Smooth muscle cell (in vitro differentiated cells): Measurements from ENCODE around the gene CUTC. TPM values are rescaled to one million over a fixed set of nuclear protein-coding genes. Genes with fewer than 3 reads are reported as not detected.
"Not testable (repeated sequence)": the region's sequence is repeated elsewhere in the genome, so short reads cannot be mapped to it uniquely, and the experiment has no call there.

Experiments
- DNase-seq: peaks from one replicate; lab custom pipeline; 2025; ENCODE audit not compliant: unreplicated experiment; lab: John Stamatoyannopoulos, UW
- H2AFZ ChIP-seq: fragments of 200-600 bp; sonication (generic); 2 replicates; pipeline ENCODE4 v1.6.0; 2016; ENCODE audit warnings: antibody characterized with exemption, low read depth, mild to moderate bottlenecking
- H3F3A ChIP-seq: fragments of 200-600 bp; sonication (generic); 2 replicates; pipeline ENCODE4 v1.6.0; 2017; ENCODE audit warnings: antibody characterized with exemption, low read depth
- H3K27ac ChIP-seq: fragments of 200-600 bp; sonication (generic); 2 replicates; pipeline ENCODE4 v1.5.1; 2016; ENCODE audit warnings: low read depth, mild to moderate bottlenecking
- H3K27me3 ChIP-seq: fragments of 200-600 bp; sonication (generic); 2 replicates; pipeline ENCODE4 v1.6.1; 2016; ENCODE audit warnings: low read depth, mild to moderate bottlenecking
- H3K36me3 ChIP-seq: fragments of 200-600 bp; sonication (generic); 2 replicates; pipeline ENCODE4 v1.5.1; 2016; ENCODE audit warnings: low read depth
- H3K4me1 ChIP-seq: fragments of 200-600 bp; sonication (generic); 2 replicates; pipeline ENCODE4 v1.5.1; 2016; ENCODE audit warnings: low read depth
- H3K4me2 ChIP-seq: fragments of 200-600 bp; sonication (generic); 2 replicates; pipeline ENCODE4 v1.6.0; 2016; ENCODE audit warnings: mild to moderate bottlenecking
- H3K4me3 ChIP-seq: fragments of 200-600 bp; sonication (generic); 2 replicates; pipeline ENCODE4 v1.5.1; 2016; ENCODE audit warnings: mild to moderate bottlenecking
- H3K79me2 ChIP-seq: fragments of 200-600 bp; sonication (generic); 2 replicates; pipeline ENCODE4 v1.6.0; 2016; ENCODE audit warnings: low read depth, mild to moderate bottlenecking
- H3K9ac ChIP-seq: fragments of 200-600 bp; sonication (generic); 2 replicates; pipeline ENCODE4 v1.6.0; 2016; ENCODE audit warnings: low read depth
- H3K9me3 ChIP-seq: fragments of 200-600 bp; sonication (generic); replicated peaks from 2 replicates; pipeline ENCODE4 v1.5.1; 2016; ENCODE audit warnings: low read depth
- H4K20me1 ChIP-seq: fragments of 200-600 bp; sonication (generic); 2 replicates; pipeline ENCODE4 v1.6.0; 2016; ENCODE audit warnings: low read depth
- CTCF ChIP-seq: fragments of 200-600 bp; sonication (generic); IDR thresholded peaks from 2 replicates; pipeline ENCODE4 v1.5.1; 2017; ENCODE audit warnings: borderline replicate concordance, mild to moderate bottlenecking, antibody characterized with exemption; ENCODE audit not compliant: insufficient read depth, poor library complexity, severe bottlenecking
- WGBS: methylation state at CpG from one replicate; pipeline ENCODE4 v1.1.7; 2016; ENCODE audit warnings: low lambda C conversion rate; 5-methylcytosine and 5-hydroxymethylcytosine counted together
- polyA plus RNA-seq: library from polyadenylated mRNA; unstranded; fragments of >200 nt; fragmentation: Nextera tagmentation; extraction: Ambion mirVana; gene quantifications from 2 replicates; pipeline ENCODE4 v1.2.1, GENCODE V29; 2016
- total RNA-seq: library from RNA; depleted of rRNA; stranded (reverse); fragments of >200 nt; gene quantifications from 2 replicates; pipeline ENCODE4 v1.2.3, GENCODE V29; 2014

CUTC gene
- total and polyA plus RNA-seq, 2 experiments from 2014 or later: 16.0 to 20.1 TPM

DNA sequence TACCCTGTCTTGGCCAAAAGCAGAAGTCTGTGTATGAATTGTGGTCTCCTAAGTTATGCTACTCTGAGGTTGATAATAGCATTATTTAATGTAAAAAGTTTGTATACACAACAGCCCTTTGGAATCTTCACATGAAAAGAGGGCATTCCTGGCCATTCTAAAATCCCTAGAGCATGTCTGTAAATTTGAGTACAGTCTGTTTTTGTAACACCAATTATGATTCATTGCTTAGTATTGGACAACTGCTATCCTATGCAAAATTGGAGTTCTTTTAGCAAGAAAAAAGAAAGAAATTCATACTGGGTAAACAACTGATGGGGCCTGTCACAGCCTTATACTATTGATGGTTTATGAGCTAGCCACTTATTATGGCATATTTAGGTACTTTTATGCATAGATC lies 10.2 kb downstream of the CUTC start:
- DNase-seq: no peak
- peaks cover 33% of the 10 kb centered on the region for H3K36me3 ChIP-seq

DNA sequence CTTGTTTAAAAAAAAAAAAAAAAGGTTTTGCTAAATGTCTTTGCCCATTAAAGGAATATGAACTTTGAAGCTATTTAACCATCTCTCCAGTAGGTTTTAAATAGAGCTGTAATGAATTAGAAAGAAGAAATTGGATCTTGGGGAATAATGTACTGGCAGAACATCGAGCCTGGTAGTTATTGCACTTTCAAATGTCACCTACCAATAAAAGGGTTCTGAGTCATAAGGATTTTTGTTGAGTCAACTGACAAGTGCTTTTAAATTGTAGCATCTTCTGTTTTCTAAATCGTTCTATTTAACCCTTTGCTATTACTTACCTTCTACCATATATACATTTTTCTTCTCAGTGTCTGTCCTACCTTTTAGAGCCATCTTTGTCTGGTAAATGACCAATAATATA lies 10.7 kb downstream of the CUTC start:
- H3K4me3 ChIP-seq: no peak overlapping the region
- H3K27me3 ChIP-seq: no peaks in the 10 kb centered on the region
- WGBS: 86% methylated on average over 2 of the region's 2 CpGs
- H3K9me3 ChIP-seq: peaks cover 11% of the 10 kb centered on the region
- no peaks in the 10 kb centered on the region for H3K4me1 ChIP-seq
- H3K4me2 ChIP-seq: no peak overlapping the region
- no peak overlapping the region for H2AFZ ChIP-seq
- peaks cover 34% of the 10 kb centered on the region for H3K36me3 ChIP-seq
- no peak overlapping the region for H3K9ac ChIP-seq
- DNase-seq: no peak
- no peaks in the 10 kb centered on the region for H3K79me2 ChIP-seq
- TF ChIP-seq CTCF: no peak
- H4K20me1 ChIP-seq: peaks cover 3% of the 10 kb centered on the region
- no peak overlapping the region for H3K27ac ChIP-seq
- H3F3A ChIP-seq: no peaks in the 10 kb centered on the region

More for the DNA sequence above, 10.2 kb downstream of the CUTC start:
- Histone ChIP-seq H3K4me2 (no peak overlapping the region), H3K4me1 (no peaks in the 10 kb centered on the region), H3F3A (no peaks in the 10 kb centered on the region), H3K4me3 (no peak overlapping the region), H3K27me3 (no peaks in the 10 kb centered on the region), H4K20me1 (peaks cover 3% of the 10 kb centered on the region), H2AFZ (no peak overlapping the region), H3K9me3 (peaks cover 11% of the 10 kb centered on the region), H3K9ac (no peak overlapping the region), H3K27ac (no peak overlapping the region), H3K79me2 (no peaks in the 10 kb centered on the region)
- no peak for TF ChIP-seq CTCF

- Histone ChIP-seq H3K9ac (no peak overlapping the region), H3K4me1 (no peaks in the 10 kb centered on the region), H2AFZ (no peak overlapping the region), H3K27me3 (no peaks in the 10 kb centered on the region), H3K36me3 (peaks cover 30% of the 10 kb centered on the region), H3K9me3 (peaks cover 11% of the 10 kb centered on the region), H3K27ac (no peak overlapping the region), H3K4me2 (no peak overlapping the region), H3F3A (no peaks in the 10 kb centered on the region), H4K20me1 (peaks cover 3% of the 10 kb centered on the region), H3K4me3 (no peak overlapping the region), H3K79me2 (no peaks in the 10 kb centered on the region)
- 92% methylated on average over 3 of the region's 3 CpGs for WGBS
- TF ChIP-seq CTCF: no peak
- DNase-seq: no peak
Observed at GRCh38 chr10:99743841-99744240, 11.8 kb downstream of the CUTC start.

- H2AFZ ChIP-seq, H3K9me3 ChIP-seq, H3K4me3 ChIP-seq, H3K27ac ChIP-seq, DNase-seq, H3K79me2 ChIP-seq, H3K4me1 ChIP-seq, H3K4me2 ChIP-seq, H4K20me1 ChIP-seq, H3F3A ChIP-seq, H3K9ac ChIP-seq, H3K27me3 ChIP-seq: not testable (repeated sequence)
- WGBS: 100% methylated on average over 2 of the region's 2 CpGs
- peaks cover 20% of the 10 kb centered on the region for H3K36me3 ChIP-seq
Observed at GRCh38 chr10:99746166-99746565, 14.1 kb downstream of the CUTC start.
